Measurements from ENCODE around the gene SKP2.

The SKP2 gene

DNA sequence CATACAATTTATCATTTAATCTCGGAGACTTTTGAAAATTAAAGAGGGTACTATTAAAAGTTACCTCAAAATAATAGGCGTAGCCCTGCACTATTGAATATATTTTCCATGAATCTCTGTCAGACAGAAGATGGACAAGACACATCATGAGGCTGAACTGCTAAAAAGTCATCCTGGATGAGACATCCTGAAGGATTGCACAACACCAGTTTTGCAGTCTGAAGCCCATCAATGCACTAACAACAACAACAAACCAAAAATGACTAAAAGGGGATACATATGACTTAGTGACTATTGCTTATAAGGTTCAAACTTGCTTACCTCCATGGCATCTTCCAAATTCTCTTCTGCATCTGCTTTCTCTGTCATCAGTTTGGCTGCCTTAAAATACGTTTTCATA is 15.9 kb upstream of the SKP2 start:
- no peak overlapping the region for H3K27ac ChIP-seq
- TF ChIP-seq, protein P1, sequence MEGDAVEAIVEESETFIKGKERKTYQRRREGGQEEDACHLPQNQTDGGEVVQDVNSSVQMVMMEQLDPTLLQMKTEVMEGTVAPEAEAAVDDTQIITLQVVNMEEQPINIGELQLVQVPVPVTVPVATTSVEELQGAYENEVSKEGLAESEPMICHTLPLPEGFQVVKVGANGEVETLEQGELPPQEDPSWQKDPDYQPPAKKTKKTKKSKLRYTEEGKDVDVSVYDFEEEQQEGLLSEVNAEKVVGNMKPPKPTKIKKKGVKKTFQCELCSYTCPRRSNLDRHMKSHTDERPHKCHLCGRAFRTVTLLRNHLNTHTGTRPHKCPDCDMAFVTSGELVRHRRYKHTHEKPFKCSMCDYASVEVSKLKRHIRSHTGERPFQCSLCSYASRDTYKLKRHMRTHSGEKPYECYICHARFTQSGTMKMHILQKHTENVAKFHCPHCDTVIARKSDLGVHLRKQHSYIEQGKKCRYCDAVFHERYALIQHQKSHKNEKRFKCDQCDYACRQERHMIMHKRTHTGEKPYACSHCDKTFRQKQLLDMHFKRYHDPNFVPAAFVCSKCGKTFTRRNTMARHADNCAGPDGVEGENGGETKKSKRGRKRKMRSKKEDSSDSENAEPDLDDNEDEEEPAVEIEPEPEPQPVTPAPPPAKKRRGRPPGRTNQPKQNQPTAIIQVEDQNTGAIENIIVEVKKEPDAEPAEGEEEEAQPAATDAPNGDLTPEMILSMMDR (conservative IDR thresholded peaks at IDR 0.05) = no peak

DNA sequence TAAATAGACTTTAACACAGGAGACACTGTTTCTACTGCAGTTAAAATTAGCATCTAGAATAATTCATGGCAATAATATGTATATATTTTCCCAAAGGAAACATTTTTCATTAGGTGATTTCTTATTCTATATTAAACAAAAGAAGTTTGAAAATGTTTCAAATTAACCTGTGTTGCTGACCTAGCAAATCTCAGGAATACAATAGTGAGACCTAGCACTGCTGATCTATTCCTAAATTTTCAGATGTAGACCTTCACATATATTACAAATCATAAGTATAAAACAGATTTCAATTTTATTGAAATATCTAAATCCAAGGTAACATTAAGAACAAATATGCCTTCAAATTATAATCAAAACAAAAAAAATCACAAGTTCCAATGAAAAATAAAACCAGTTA is 15.3 kb upstream of the SKP2 start:
- H3K27ac ChIP-seq = no peak overlapping the region
- TF ChIP-seq, protein P1 (conservative IDR thresholded peaks at IDR 0.05) = no peak

GRCh38 chr5:36138900-36139683 is 12.8 kb upstream of the SKP2 start:
- TF ChIP-seq, protein P1 (conservative IDR thresholded peaks at IDR 0.05) = no peak
- H3K27ac ChIP-seq = no peak overlapping the region

GRCh38 chr5:36145311-36145710 is 6.6 kb upstream of the SKP2 start:
- TF ChIP-seq, protein P1 (conservative IDR thresholded peaks at IDR 0.05) = no peak
- no peak overlapping the region for H3K27ac ChIP-seq

- TF ChIP-seq, protein P1 (conservative IDR thresholded peaks at IDR 0.05) = no peak
- H3K27ac ChIP-seq = no peak overlapping the region
Measured at GRCh38 chr5:36146390-36146789, 5.5 kb upstream of the SKP2 start.

DNA sequence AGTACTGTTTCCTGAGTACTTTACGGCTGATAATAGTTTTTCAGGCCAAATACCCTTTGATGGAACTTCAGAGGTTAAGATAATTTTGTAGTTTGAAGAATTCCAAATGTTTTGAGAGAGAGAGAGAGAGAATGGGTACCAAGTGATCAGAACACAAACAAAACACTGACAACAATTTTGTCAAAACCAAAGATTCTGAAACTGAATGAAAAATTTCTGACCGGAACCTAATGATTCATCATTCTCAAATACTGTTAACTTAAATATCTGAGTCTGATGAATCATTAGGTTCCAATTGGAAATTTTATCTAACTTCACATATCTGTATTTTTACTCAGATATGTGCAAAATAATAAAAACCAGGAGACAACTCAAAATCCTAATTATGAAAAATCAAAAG is 4.2 kb upstream of the SKP2 start:
- TF ChIP-seq, protein P1 (conservative IDR thresholded peaks at IDR 0.05) = no peak
- no peak overlapping the region for H3K27ac ChIP-seq

GRCh38 chr5:36150676-36151433 is 1.1 kb upstream of the SKP2 start:
- peak overlapping the region; percentile 85 for H3K27ac ChIP-seq
- TF ChIP-seq, protein P1 (conservative IDR thresholded peaks at IDR 0.05) = no peak
